Right atrium auricular region (tissue), 2 donors: ENCODE data around the gene PPP4R1. TPM values are rescaled to one million over a fixed set of nuclear protein-coding genes. Genes with fewer than 3 reads are reported as not detected.

ENCODE experiments used
- DNase-seq: peaks from one replicate; pipeline ENCODE4 v3.0.0-alpha.2; 2019; ENCODE audit warnings: low spot score
- H3K27ac ChIP-seq, 2 donors: fragments of 200-600 bp; sonication (generic); 1 replicate in 1 of 2; 2 replicates in 1 of 2; pipeline ENCODE4 v1.5.1; 2016 to 2019
- H3K27me3 ChIP-seq, 2 donors: fragments of 200-600 bp; sonication (generic); one replicate each; pipeline versions ENCODE4 v1.5.1 to v1.6.0; 2017 to 2019
- H3K36me3 ChIP-seq: fragments of 200-600 bp; sonication (generic); one replicate; pipeline ENCODE4 v1.5.1; 2016
- H3K4me1 ChIP-seq, 2 donors: fragments of 200-600 bp; sonication (generic); one replicate each; pipeline versions ENCODE4 v1.5.1 to v1.6.0; 2017 to 2019
- H3K4me3 ChIP-seq, 2 donors: fragments of 200-600 bp; sonication (generic); 1 replicate in 1 of 2; 2 replicates in 1 of 2; pipeline ENCODE4 v1.5.1; 2017 to 2019; ENCODE audit warnings: mild to moderate bottlenecking in 1 of 2, moderate library complexity in 1 of 2
- H3K9me3 ChIP-seq, 2 donors: fragments of 200-600 bp; sonication (generic); one replicate each; pipeline ENCODE4 v1.5.1; 2019
- CTCF ChIP-seq, 2 donors: fragments of 200-600 bp; sonication (generic); IDR thresholded peaks; one replicate each; pipeline ENCODE4 v1.5.1; 2019; ENCODE audit warnings: antibody characterized with exemption in 2 of 2
- total RNA-seq, 2 donors: library from RNA; depleted of rRNA; stranded (reverse); fragments of >200 nt; gene quantifications; one replicate each; pipeline ENCODE4 v1.1.0, GENCODE V29; 2016

Gene PPP4R1
- total RNA-seq, 2 donors from 2014 or later = 38.9 to 51.4 TPM

GRCh38 chr18:9552191-9552590 lies 62.2 kb downstream of the PPP4R1 start:
- Histone ChIP-seq H3K4me1 (no peaks in the 10 kb centered on the region), H3K4me3 (no peak overlapping the region), H3K36me3 (peaks cover 80% of the 10 kb centered on the region), H3K9me3 (no peaks in the 10 kb centered on the region), H3K27me3 (no peaks in the 10 kb centered on the region), H3K27ac (no peak overlapping the region)
- no peak for DNase-seq
- no peak for TF ChIP-seq CTCF (IDR thresholded peaks at IDR 0.05)

- TF ChIP-seq CTCF (IDR thresholded peaks at IDR 0.05) = no peak
- no peak overlapping the region for H3K4me3 ChIP-seq
- H3K9me3 ChIP-seq = no peaks in the 10 kb centered on the region
- H3K27me3 ChIP-seq = no peaks in the 10 kb centered on the region
- H3K36me3 ChIP-seq = peaks cover 84% of the 10 kb centered on the region
- no peak overlapping the region for H3K27ac ChIP-seq
- no peaks in the 10 kb centered on the region for H3K4me1 ChIP-seq
- no peak for DNase-seq
These were observed 63.9 kb downstream of the PPP4R1 start for GRCh38 chr18:9550429-9550828.

- Histone ChIP-seq H3K9me3 (no peaks in the 10 kb centered on the region), H3K4me1 (no peaks in the 10 kb centered on the region), H3K4me3 (no peak overlapping the region), H3K27me3 (no peaks in the 10 kb centered on the region), H3K36me3 (peaks cover 80% of the 10 kb centered on the region), H3K27ac (no peak overlapping the region)
- TF ChIP-seq CTCF (IDR thresholded peaks at IDR 0.05) = no peak
- no peak for DNase-seq
These were observed 65.0 kb downstream of the PPP4R1 start for GRCh38 chr18:9549405-9549804.

GRCh38 chr18:9547782-9548181 lies 66.6 kb downstream of the PPP4R1 start:
- Histone ChIP-seq H3K4me3 (no peak overlapping the region), H3K9me3 (no peaks in the 10 kb centered on the region), H3K4me1 (no peaks in the 10 kb centered on the region), H3K36me3 (peaks cover 65% of the 10 kb centered on the region), H3K27me3 (no peaks in the 10 kb centered on the region), H3K27ac (no peak overlapping the region)
- no peak for TF ChIP-seq CTCF (IDR thresholded peaks at IDR 0.05)
- no peak for DNase-seq

DNA sequence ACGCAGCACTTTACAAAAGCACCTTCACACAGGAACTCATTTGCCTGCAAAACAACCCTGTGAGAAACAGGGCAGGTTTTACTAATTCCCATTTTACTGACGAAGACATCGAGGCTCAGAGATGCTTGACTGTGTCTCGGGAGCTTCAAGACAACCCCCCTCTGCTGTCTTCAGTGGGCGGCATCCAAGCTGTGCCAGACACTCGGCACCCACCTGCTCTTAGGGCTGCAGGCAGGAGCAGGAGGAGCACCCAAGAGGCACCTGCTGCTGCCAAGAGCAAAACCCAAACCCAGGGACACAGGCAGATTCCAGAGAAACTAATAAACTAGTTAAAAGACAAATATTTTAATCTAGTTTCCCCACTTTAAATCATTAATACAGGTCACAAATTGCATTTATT lies 67.9 kb downstream of the PPP4R1 start:
- no peaks in the 10 kb centered on the region for H3K9me3 ChIP-seq
- no peak overlapping the region for H3K4me3 ChIP-seq
- no peak overlapping the region for H3K27ac ChIP-seq
- no peak for TF ChIP-seq CTCF (IDR thresholded peaks at IDR 0.05)
- peaks cover 59% of the 10 kb centered on the region for H3K36me3 ChIP-seq
- H3K4me1 ChIP-seq = no peaks in the 10 kb centered on the region
- DNase-seq = no peak
- H3K27me3 ChIP-seq = no peaks in the 10 kb centered on the region

DNA sequence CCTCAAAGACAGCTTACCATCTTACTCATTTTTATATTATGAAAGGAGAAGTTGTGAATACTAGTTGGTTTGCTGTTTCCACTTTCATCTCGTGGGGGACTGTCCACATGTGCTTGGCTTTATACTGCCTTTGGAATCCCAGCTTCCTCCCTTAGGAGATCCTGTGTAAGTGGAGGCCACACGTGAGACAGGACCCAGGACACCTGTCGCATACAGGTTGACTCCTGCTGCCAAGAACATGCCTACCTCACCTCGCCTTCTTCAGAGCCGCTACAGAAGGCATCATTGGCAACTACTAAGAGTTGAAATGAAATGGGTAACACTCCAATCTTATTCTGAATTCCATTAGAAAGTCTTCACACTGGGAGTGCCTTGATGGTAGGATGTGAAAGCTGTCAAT lies 69.3 kb downstream of the PPP4R1 start:
- no peaks in the 10 kb centered on the region for H3K9me3 ChIP-seq
- H3K27me3 ChIP-seq = no peaks in the 10 kb centered on the region
- no peak overlapping the region for H3K4me3 ChIP-seq
- H3K4me1 ChIP-seq = no peaks in the 10 kb centered on the region
- H3K27ac ChIP-seq = no peak overlapping the region
- H3K36me3 ChIP-seq = peaks cover 51% of the 10 kb centered on the region
- TF ChIP-seq CTCF (IDR thresholded peaks at IDR 0.05) = no peak
- DNase-seq = no peak
